PFSK-1 (cell line): ENCODE data around the gene IPO7.
A peak's percentile ranks its signal among the peaks of the same experiment; 100 is the strongest.

ENCODE experiments used
- FOXP2 ChIP-seq: optimal IDR thresholded peaks from 2 replicates; pipeline ENCODE3; 2011; ENCODE audit warnings: borderline replicate concordance, control low read depth, inconsistent platforms; ENCODE audit not compliant: insufficient read depth; ENCODE audit errors: extremely low read length, extremely low read depth
- POLR2AphosphoS5 ChIP-seq: IDR thresholded peaks from 2 replicates; pipeline ENCODE4 v1.6.1; 2012; ENCODE audit warnings: low read depth, mild to moderate bottlenecking, control low read depth, low read length, moderate library complexity
- SIN3A ChIP-seq: IDR thresholded peaks from 2 replicates; pipeline ENCODE4 v1.6.1; 2012; ENCODE audit warnings: mild to moderate bottlenecking, low read length, moderate library complexity, borderline replicate concordance; ENCODE audit not compliant: insufficient read depth
- TAF1 ChIP-seq: IDR thresholded peaks from 2 replicates; pipeline ENCODE4 v1.6.1; 2012; ENCODE audit warnings: low read length, control low read depth, borderline replicate concordance; ENCODE audit not compliant: insufficient read depth
- TF ChIP-seq, protein P1 (sequence below), 2 experiments: IDR thresholded peaks; 2 replicates each; pipeline versions ENCODE4 v1.6.1 to v1.8.0; 2011 to 2012; ENCODE audit warnings: low read depth in 2 of 2, low read length in 2 of 2, control low read depth in 1 of 2, inconsistent platforms in 1 of 2, mild to moderate bottlenecking in 1 of 2, moderate library complexity in 1 of 2; ENCODE audit not compliant: insufficient read depth in 1 of 2

Gene IPO7

DNA sequence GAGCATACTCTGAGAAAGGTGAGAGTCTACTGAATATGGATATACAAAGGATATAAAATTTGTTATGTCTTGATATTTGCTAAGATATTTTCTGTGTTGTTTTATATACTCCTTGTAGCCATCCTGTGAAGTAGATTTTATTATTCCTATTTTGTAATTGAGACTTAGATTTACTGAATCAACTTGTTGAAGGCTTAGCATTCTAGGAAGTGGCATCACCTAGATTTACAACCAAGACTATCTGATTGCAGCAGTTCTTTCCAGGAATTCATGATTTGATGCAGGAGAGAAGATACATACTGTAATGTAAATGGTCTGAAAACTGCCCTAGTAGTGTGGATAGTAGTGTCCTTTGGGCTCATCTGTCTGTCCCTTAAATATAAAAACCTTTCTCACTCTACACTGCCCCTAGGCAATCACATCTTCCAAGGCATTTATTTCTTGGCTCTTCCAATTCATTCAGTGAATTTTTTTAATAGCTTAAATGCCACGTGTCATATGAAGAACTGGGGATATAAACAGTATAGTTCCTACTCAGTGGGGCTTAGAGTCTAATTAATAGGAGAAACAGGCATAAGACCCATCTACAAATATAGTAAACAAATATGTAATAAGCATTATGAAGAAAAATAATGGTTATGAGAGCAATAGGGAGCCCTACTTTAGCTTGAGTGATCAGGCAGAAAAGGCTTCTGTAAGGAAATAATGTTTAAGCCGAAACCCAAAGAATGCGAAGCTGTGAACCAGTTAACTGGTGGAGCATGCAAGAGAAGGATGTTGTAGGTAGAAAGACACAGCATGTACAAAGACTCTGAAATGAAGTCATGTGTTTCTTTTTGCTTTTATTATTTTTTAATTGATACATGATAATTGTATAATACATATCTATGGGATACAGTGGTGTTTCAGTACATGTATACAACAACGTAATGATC lies 13.6 kb downstream of the IPO7 start:
- TF ChIP-seq TAF1 (no peak), POLR2AphosphoS5 (no peak), SIN3A (no peak), FOXP2 (no peak)
- TF ChIP-seq, protein P1, sequence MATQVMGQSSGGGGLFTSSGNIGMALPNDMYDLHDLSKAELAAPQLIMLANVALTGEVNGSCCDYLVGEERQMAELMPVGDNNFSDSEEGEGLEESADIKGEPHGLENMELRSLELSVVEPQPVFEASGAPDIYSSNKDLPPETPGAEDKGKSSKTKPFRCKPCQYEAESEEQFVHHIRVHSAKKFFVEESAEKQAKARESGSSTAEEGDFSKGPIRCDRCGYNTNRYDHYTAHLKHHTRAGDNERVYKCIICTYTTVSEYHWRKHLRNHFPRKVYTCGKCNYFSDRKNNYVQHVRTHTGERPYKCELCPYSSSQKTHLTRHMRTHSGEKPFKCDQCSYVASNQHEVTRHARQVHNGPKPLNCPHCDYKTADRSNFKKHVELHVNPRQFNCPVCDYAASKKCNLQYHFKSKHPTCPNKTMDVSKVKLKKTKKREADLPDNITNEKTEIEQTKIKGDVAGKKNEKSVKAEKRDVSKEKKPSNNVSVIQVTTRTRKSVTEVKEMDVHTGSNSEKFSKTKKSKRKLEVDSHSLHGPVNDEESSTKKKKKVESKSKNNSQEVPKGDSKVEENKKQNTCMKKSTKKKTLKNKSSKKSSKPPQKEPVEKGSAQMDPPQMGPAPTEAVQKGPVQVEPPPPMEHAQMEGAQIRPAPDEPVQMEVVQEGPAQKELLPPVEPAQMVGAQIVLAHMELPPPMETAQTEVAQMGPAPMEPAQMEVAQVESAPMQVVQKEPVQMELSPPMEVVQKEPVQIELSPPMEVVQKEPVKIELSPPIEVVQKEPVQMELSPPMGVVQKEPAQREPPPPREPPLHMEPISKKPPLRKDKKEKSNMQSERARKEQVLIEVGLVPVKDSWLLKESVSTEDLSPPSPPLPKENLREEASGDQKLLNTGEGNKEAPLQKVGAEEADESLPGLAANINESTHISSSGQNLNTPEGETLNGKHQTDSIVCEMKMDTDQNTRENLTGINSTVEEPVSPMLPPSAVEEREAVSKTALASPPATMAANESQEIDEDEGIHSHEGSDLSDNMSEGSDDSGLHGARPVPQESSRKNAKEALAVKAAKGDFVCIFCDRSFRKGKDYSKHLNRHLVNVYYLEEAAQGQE (IDR thresholded peaks at IDR 0.05; ENCODE audit: insufficient read depth in 1 of 2, low read depth in 2 of 2, low read length in 2 of 2): no peak

DNA sequence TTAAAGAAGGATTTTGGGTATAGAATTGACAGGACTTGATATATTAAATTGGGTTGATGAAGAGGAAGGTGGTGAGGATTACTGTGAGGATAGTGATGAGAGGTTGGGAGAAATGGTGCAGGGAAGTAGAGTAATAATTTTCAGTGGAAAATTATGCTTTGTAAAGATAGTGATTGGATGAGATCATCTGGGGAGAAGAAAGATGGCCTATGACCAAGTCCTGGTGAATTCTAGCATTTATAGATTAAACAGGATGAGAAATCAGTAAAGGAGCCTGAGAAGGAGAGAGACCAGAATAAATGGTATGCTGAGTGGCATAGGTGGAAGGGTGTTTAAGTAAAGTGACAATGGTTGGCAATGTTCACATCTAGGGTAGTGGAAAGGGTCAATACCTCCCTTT lies 15.0 kb downstream of the IPO7 start:
- TF ChIP-seq POLR2AphosphoS5: no peak

- 0 out of 2 replicates have a peak, but pooled peaks have one; percentile 39 for TF ChIP-seq POLR2AphosphoS5
- TF ChIP-seq, protein P1 (IDR thresholded peaks at IDR 0.05; ENCODE audit: insufficient read depth in 1 of 2, low read depth in 2 of 2, low read length in 2 of 2): no peak
Observed at GRCh38 chr11:9428706-9429105, 44.3 kb downstream of the IPO7 start.

- TF ChIP-seq TAF1: no peak
- TF ChIP-seq SIN3A: no peak
- TF ChIP-seq FOXP2: no peak
- TF ChIP-seq, protein P1 (IDR thresholded peaks at IDR 0.05; ENCODE audit: insufficient read depth in 1 of 2, low read depth in 2 of 2, low read length in 2 of 2): no peak
- TF ChIP-seq POLR2AphosphoS5: no peak
Observed at GRCh38 chr11:9438611-9439010, 54.2 kb downstream of the IPO7 start.

DNA sequence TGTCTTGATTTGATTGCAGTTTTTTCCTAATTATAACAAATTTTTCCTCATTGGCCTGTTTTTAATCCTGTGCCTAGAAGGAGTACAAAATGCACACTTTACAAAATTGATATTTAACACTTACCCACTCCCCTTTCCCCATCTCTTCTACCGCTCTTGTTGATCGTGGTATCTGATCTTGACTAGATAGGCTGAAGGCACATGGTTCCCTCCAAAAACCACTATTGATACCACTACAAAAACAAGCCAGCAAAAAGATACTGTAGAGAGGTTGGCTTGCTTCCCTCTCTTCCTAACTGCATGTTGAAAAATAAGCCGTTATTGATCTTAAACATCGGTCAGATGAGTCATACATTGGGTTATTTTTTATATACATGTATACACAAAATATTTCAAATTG lies 61.8 kb downstream of the IPO7 start:
- TF ChIP-seq TAF1 (no peak), POLR2AphosphoS5 (no peak), SIN3A (no peak), FOXP2 (no peak)
- TF ChIP-seq, protein P1 (IDR thresholded peaks at IDR 0.05; ENCODE audit: insufficient read depth in 1 of 2, low read depth in 2 of 2, low read length in 2 of 2): no peak
